Stimulated activated CD8-positive, alpha-beta memory T cell treated with anti-CD3 and anti-CD28 coated beads, Interleukin-12 subunit alpha, Interleukin-12 subunit beta, amount 100 ng/mL, for 24 hours (primary cell): ENCODE results near the gene SULT2A1.
A peak's percentile ranks its signal among the peaks of the same experiment; 100 is the strongest.
"Not testable (repeated sequence)": the region's sequence is repeated elsewhere in the genome, so short reads cannot be mapped to it uniquely, and the experiment has no call there.

Source experiments
- DNase-seq: peaks from one replicate; pipeline ENCODE4 v3.0.0-alpha.2; 2020; ENCODE audit errors: extremely low read depth

The SULT2A1 gene, protein sequence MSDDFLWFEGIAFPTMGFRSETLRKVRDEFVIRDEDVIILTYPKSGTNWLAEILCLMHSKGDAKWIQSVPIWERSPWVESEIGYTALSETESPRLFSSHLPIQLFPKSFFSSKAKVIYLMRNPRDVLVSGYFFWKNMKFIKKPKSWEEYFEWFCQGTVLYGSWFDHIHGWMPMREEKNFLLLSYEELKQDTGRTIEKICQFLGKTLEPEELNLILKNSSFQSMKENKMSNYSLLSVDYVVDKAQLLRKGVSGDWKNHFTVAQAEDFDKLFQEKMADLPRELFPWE

DNA sequence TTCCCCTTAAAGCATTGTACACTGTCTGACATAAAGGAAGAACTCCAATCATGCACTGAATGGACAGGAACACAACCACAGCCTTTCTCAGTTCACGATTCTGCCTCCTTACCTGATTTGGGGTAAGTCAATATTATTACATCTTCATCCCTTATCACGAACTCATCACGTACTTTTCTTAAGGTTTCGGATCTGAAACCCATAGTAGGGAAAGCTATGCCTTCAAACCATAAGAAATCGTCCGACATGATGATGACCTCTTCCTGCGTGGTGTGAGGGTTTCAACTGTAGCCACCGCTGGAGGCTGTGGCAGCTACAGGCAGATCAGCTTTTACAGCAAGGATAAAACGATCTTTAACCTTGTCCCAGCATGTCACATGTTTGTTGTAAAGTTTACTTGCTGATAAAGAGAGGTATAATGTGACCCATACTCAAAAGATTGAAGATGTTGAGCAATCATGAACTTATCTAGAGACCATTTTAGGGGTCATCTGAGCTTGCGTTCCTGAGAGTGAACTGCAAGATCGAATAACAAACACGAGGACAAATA, at the start of gene SULT2A1:
TSS of gene SULT2A1 (minus strand) at position 306 of the 550 bp plus-strand sequence. CDS start at position 248, 58 bp downstream.
- DNase-seq, result no peak

DNA sequence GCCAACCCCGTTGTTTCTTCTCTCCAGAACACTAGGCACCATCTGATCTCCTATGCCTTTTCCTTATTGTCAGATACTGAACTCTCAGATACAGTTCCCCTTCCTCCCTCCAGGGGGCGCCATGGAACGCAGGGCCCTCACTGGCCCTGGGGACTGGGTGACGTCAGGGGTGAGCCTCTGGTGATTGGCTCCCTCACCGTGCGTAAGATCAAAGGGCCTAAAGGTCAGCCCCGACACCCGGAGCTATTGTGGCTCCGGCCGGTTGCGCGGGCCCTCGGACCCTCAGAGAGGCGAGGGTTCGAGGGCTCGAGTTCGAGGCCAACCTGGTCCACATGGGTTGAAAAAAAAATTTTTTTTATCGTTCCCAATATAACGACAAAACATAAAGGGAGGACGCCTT, 42.5 kb upstream of the SULT2A1 start:
- DNase-seq, result not testable (repeated sequence)

DNA sequence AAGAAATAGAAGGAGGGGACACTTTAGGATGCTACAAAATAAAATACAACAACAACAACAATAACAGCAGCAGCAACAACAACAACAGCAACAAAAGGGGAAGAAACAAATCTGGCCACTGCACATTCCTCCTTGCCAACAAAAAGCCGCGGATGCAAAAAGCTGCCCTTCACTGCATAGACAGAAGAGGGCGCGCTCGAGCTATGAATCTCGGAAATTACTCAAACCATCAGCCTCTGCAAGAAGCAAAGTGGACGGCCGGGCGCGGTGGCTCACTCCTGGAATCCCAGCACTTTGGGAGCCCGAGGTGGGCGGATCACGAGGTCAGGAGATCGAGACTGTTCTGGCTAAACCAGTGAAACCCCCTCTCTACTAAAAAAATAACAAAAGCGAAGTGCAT, 34.0 kb upstream of the SULT2A1 start:
- DNase-seq, result not testable (repeated sequence)

DNA sequence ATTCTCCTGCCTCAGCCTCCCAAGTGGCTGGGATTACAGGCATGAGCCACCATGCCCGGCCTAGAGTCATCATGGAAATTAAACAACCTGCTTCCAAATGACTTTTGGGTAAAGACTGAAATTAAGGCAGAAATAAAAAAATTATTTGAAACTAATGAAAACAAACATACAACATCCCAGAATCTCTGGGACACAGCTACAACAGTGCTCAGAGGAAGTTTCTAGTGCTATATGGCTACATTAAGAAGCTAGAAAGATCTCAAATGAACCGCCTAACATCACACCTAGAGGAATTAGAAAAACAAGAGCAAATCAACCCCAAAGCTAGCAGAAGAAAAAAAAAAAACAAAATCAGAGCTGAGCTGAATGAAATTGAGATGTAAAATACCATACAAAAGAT, 24.1 kb upstream of the SULT2A1 start:
- DNase-seq, result not testable (repeated sequence)

DNA sequence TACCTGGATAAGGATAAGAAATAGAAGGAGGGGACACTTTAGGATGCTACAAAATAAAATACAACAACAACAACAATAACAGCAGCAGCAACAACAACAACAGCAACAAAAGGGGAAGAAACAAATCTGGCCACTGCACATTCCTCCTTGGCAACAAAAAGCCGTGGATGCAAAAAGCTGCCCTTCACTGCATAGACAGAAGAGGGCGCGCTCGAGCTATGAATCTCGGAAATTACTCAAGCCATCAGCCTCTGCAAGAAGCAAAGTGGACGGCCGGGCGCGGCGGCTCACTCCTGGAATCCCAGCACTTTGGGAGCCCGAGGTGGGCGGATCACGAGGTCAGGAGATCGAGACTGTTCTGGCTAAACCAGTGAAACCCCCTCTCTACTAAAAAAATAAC, 23.2 kb upstream of the SULT2A1 start:
- DNase-seq, result peak; percentile 27

DNA sequence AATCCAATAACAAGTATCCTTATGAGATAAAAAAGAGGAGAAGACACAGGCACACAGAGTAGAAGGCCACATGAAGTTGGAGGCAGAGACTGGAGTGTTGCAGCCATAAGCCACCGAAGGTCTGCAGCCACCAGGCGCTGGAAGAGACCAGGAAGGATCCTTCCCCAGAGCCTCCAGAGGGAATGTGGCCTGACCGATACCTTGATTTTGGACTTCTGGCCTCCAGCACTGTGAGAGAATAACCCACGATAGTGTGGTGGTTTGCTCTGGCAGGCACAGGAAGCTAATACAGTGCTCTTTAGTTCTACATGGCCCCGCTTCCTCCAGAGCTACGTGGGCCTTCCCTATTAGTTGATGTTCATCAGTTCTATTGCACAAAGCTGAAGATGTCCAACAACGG, 15.3 kb upstream of the SULT2A1 start:
- no peak for DNase-seq

DNA sequence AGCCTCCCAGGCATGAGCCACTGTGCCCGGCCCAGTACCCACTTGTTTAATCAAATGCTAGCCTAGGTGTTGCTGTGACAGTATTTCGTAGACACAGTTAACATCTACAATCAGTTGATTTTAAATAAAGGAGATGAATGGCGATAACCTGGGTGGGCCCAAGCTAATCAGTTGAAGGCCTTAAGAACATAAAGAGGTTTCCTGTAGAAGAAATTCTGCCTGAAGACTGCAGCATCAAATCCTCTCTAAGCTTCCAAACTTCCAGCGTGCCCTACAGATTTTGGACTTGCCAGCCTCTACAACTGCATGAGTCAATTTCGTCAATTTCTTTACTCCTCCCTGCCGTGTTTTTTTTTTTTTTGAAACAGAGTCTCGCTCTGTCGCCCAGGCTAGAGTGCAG, 13.2 kb upstream of the SULT2A1 start:
- no peak for DNase-seq

DNA sequence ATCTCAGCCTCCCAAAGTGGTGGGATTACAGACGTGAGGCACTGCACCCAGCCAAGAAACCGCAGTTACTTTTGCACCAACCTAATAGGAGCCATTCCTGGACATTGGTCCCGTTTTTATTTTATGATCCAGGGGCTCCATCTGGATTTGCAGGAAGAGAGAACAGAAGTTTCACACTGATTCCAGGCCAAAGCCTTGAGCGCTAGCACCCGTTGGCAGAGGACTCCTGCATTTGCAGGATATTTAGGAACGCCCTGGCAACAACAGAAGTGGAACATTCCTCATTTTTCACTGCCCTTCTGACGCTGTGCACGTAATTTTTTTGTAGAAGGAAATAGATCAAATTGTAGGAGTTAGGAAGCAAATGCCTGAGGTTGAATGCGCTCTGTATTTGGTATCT, 11.7 kb upstream of the SULT2A1 start:
- no peak for DNase-seq

DNA sequence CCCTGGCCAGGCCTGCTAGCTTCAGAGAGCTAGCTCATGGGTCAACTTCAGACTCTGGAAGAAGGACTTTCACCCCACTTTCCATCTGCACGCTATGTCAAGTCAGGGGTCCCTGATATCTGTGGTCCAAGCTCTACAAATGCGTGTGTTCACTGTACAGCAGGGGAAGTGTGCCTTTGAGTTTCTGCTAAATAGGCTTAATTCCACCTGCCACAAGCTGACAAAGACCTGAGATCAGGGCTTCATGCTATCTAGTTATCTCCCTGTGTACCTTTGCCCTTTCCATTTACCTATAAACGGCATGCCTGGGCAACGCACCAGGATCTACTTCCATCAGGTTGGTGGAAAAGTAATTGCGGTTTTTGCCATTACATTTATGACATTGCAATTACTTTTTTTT, 10.7 kb upstream of the SULT2A1 start:
- no peak for DNase-seq

DNA sequence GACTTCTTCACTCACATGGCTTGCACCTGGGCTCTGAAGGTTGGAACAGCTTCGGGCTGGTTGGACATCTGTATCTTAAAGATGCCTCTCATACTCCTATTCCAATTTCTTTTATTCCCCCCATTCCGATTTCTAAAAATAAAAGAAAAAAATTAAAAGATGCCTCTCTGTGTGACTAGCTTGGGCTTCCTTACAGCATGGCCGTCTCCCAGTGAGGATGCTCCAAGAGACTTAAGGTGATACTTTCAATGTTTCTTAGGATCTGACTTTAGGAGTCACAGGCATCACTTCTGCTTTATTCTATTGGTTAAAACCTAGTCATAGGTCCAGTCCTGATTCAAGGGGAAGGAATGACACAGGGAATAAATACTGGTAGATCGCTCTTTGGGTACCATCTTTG, 9.9 kb upstream of the SULT2A1 start:
- DNase-seq, result no peak

DNA sequence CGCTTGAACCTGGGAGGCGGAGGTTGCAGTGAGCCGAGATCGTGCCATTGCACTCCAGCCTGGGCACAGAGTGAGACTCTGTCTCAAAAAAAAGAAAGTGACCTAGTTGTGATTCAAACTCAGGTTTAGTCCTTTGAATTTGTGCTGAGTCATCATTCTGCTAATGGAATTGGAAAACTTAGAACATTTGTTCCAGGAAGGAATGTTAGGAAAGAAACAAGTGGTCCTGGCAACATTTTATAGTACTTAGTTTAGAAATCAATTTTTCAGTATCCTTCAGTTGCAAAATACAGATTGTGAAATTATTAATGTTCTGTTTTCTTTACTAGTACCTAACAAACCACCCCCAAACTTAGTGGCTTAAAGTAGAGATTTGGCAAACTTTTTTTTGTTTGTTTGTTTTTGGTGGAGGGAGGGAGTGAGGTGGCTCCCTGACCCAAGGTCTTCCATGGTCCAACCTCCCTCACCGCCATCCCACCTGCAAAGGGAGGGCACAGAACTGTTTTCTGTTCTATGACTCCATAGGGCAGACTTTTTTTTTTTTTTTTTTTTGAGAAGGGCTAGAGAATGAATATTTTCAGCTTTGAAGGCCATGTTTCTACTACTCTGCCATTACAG, 9.2 kb upstream of the SULT2A1 start:
- DNase-seq, result no peak

DNA sequence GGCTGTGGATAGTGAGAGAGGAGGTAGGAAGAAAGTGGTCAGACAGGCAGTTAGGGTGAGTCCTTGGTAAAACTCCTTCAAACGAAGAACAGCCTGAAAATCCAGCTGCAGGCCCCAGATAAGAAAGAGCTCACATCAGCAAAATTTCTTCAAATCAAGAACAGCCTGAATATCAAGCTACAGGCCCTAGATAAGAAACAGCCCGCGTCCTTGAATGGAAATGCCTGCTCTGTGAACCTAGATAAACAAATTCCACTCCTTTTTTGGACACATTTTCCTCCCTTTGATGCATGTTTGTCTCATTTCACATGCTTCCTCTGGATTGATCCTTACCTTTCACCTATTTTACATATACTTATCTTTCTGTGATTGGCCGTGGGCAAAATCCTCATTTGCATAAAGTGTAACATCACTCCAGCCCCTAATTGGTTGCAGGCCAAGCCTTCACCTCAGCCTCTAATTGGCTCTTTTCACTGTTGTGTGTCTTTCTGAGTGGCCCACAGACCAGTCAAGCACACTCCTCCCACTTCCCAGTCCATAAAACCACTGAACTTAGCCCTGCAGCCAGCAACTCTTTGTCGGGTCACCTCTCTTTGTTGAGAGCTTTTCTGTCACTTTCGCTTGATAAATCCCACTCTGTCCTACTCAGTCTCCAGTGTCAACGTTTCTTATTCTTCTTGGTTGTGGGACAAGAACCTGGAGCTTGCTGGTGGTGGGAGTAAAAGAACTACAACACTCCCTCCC, 6.0 kb upstream of the SULT2A1 start:
- DNase-seq, result no peak

DNA sequence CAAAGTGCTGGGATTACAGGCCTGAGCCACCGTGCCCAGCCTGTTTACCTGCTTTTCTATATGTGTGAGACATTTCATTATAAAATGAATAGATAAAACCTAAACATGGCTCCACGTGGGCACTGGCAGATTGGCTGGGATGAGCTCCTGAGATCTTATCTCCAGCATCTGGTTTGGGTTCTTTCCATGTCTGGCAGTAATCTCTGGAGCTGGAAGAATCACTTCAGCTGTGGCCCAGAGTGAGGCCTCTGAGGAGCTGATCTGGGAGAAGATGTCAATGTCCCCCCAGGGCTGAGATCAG, 5.5 kb upstream of the SULT2A1 start:
- no peak for DNase-seq

DNA sequence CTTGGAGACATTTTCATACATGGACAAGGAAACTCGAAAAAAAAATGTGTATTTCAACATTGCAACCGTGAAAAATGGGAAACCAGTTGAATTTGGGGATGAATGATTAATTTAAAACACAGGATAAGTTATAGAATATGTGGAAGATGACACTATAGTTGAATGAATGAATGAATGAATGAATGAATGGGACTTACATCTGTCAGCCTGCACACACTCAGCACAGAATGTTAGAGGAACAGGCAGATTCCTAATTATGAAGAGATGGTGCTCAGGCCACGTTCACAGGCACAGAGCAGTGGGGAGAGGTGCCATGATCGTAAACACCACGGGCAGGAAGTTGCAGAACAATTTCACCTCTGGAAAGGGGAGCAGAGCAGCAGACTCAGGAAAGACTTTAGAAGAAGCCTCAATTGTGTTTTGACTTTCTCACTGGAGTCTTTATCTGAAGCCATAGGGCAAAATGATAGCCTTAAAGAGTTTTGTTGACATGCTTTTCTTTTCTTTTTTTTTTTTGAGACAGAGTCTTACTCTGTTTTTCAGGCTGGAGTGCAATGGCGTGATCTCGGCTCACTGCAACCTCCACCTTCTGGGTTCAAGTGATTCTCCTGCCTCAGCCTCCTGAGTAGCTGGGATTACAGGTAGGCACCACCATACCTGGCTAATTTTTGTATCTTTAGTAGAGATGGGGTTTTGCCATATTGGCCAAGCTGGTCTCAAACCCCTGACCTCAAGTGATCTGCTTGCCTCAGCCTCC, 4.9 kb upstream of the SULT2A1 start:
- DNase-seq, result no peak

DNA sequence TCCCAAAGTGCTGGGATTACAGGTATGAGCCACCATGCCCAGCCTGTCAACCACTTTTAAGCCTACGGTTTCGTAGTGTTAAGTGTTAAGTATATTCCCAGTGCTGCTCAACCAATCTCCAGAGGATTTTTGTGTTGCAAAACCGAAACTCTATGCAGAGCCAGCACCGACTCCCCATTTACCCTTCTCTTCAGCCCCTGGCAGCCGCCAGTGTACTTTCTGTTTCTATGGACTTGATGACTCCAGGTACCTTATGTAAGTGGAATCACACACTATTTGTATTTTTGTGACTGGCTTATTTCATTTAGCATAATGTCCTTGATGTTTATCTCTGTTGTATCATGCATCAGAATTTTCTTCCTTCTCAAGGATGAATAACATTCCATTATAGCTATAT, 1.1 kb downstream of the SULT2A1 start:
- no peak for DNase-seq

DNA sequence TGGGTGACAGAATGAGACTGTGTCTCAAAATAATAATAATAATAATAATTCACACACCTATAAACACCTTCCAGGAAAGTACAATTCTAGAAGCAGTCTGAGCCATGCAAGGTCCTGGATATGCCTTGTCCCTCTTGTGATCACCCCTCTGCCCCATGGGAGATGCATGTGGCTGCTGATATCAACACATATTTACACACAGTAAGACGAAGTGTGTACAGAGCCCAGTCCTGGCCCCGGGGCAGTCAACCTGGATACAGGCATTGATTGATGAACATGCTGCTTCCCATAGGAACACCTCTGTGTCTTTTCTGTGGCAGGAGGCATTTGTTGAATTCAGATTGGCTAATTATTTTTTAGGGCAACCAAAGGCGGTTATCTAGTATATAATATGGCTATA, 3.2 kb downstream of the SULT2A1 start:
- DNase-seq, result no peak

DNA sequence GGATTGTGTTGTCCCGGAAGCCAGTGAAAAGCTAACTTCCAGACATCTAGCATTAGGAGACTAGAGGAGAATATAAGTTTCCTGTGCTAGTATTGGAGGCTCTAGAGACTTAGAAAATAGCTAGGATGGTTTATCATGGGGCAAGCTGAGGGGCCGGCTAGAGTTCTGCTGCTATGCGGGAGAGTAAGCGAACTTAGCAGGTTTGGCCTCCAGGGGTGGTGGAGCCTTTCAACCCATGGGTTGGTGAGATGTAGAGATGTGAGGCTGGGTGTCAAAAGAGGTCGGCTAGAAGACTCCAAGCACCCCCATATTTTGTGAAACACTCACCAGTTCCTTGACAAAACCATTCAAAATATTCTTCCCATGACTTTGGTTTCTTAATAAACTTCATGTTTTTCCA, 4.4 kb downstream of the SULT2A1 start:
- no peak for DNase-seq

DNA sequence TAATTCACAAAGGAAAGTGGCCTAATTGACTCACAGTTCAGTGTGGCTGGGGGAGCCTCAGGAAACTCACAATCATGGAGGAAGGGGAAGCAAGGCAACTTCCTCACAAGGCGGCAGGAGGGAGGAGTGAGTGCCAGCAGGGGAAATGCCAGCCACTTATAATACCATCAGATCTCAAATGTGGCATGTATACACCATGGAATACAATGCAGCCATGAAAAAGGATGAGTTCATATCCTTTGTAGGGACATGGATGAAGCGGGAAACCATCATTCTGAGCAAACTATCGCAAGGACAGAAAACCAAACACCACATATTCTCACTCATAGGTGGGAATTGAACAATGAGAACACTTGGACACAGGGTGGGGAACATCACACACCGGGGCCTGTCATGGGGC, 6.7 kb downstream of the SULT2A1 start:
- not testable (repeated sequence) for DNase-seq

DNA sequence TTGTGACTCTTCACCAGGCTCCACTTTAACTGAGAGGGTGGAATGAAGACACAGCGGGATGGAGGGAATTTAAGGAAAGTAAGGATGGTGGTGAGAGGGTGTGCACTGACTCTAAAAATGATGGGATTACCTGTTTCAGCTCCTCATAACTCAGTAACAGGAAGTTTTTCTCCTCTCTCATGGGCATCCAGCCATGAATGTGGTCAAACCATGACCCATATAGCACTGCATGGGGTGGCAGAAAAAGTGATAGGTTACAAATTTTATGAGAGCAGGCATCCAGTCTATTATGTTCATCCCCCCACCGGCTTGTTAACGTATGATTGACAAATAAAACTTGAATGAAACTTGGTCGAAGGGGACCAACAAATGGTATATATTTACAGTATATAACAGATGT, 7.2 kb downstream of the SULT2A1 start:
- no peak for DNase-seq

DNA sequence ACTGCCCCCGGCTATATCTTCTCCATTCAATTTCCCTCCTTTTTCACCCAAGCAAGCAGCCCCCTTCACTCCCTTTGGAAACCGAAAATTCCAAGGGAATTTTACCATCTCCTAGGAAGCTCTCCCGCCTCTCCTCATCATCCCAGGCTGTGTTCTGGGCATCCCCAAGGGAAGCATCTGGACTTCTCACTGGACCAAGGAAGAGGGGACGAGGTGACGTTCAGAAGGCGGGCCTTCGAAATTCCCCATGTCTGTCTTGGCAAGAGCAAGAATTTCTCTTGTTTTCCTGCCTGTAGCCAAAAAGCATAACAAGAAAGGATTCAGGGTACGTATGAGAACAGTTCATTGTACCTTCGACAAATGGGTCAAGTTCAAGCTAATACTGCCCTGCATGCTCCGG, 20.9 kb downstream of the SULT2A1 start:
- DNase-seq, result no peak

DNA sequence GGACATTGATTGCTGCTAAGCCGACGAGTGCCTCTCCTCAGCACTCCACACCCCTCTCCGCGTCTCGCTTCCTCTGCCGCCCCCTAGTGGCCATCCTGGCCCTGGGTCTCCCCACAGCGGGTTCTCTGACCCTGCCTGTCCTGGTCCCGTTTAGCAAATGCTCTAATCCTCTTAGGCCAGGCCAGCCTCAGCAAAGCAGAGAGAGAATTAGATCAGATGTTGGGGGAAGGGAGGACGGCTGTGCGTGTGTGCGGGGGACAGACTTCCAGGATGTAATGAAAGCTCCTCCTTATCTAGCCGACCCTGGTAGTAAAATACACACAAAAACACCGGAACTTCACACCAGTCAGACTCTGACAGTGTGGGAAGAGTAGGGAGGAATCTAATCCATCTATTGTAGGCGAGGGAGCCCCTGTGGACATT, 22.6 kb downstream of the SULT2A1 start:
- peak; percentile 66 for DNase-seq

DNA sequence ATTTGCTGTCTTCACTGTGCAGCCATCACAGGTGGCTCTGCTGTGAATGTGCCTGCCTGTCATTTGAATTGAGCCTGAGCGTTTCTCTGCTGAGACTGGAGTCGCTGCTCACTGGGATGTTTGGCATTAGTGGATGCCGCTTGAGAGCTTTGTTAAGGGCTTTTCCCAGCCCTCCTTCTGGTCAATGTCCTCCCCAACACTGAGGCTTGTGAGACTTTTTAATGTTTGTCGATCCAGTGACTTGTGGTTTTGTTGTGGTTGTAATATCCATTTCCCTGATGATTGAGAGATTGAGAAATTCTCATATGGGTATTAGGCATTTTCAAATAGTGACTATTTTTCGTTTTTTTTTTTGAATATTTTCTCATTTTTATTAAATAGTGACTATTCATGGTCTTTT, 24.5 kb downstream of the SULT2A1 start:
- DNase-seq, result no peak
